Measurements from ENCODE around the gene FXYD2. TPM values are rescaled to one million over a fixed set of nuclear protein-coding genes. Genes with fewer than 3 reads are reported as not detected.

The FXYD2 gene
- total and polyA plus RNA-seq, 9 of the 15 experiments (the other 6 are each of a cell fraction or from before 2014, with no cell fraction given), result not detected

- no peak for TF ChIP-seq SNAPC5 (CRISPR knock-in tag; IDR thresholded peaks at IDR 0.05)
- no peak for TF ChIP-seq TARDBP (IDR thresholded peaks at IDR 0.05)
Observed at GRCh38 chr11:117833401-117833891, 8.9 kb upstream of the FXYD2 start (continued).

GRCh38 chr11:117832511-117832910, 8.0 kb upstream of the FXYD2 start:
- WGBS (ENCODE audit: insufficient coverage, low coverage, missing lambda C conversion rate), result 0% methylated on average over 8 of the region's 8 CpGs
- Histone ChIP-seq H3K9me3 (replicated peaks; ENCODE audit: control insufficient read depth, insufficient read depth, low read depth, low read length) (no peaks in the 10 kb centered on the region), H3K79me2 (ENCODE audit: control insufficient read depth, insufficient read depth, low read length) (no peaks in the 10 kb centered on the region), H3K27me3 (ENCODE audit: control insufficient read depth in 2 of 2, insufficient read depth in 2 of 2, low read length in 2 of 2) (peaks cover 41 to 95% of the 10 kb centered on the region in 2 experiments; a peak in 4 of 5 replicates), H3K4me3 (no peak overlapping the region), H2AFZ (ENCODE audit: low read depth, low read length) (no peak overlapping the region), H3K9me1 (ENCODE audit: control insufficient read depth, insufficient read depth, low read length) (peaks cover 3% of the 10 kb centered on the region), H3K4me1 (replicated peaks in 1 of 2; ENCODE audit: control insufficient read depth in 2 of 2, insufficient read depth in 2 of 2, low read length in 2 of 2) (peaks cover 0 to 14% of the 10 kb centered on the region in 2 experiments; a peak in 2 of 5 replicates), H3K27ac (ENCODE audit: extremely low read depth, low read depth, low read length) (no peak overlapping the region), H3K36me3 (ENCODE audit: control insufficient read depth, insufficient read depth, low read length) (no peaks in the 10 kb centered on the region), H4K20me1 (replicated peaks; ENCODE audit: control insufficient read depth, insufficient read depth, low read length) (0 out of 2 replicates have a peak, but pooled peaks cover 4% of the 10 kb centered on the region), H3K9ac (ENCODE audit: insufficient read depth in 1 of 2, low read depth in 2 of 2, low read length in 2 of 2) (no peak overlapping the region), H3K4me2 (ENCODE audit: insufficient read depth, low read length) (no peak overlapping the region)
- CTCF ChIA-PET (ENCODE audit: low intra/inter-chr PET ratio), result no interaction called here
- no peak for FAIRE-seq
- intact Hi-C loops (cut with micrococcal nuclease) (no loop called here), in situ Hi-C loops (cut with MboI) (no loop called here)
- BruUV-seq (replicated peaks), result no TSS peak
- ATAC-seq, result no peak
- DNase-seq (ENCODE audit: extremely low read depth in 1 of 4, low spot score in 3 of 4), result no peak
- TF ChIP-seq MLX (CRISPR knock-in tag; conservative IDR thresholded peaks at IDR 0.05) (no peak), LCOR (CRISPR knock-in tag; IDR thresholded peaks at IDR 0.05) (no peak)
- POLR2A ChIA-PET, result interaction anchor here (0.6 to 1.4 kb wide), 2 partner anchors 10 to 97 kb away, joined by 4 to 5 read pairs; no protein-coding TSS in a partner anchor
